K562 (cell line): Measurements from ENCODE around the gene MAST4. TPM values are rescaled to one million over a fixed set of nuclear protein-coding genes. Genes with fewer than 3 reads are reported as not detected.

Experiments used
- ATAC-seq: fragments of 200-7000 bp; cut with Tn5 transposase; 3 replicates; pipeline ENCODE4 v1.9.1; 2020; ENCODE audit warnings: moderate library complexity
- BruUV-seq: library from RNA; stranded (reverse); fragments of 400-500 nt; replicated peaks from 2 replicates; lab custom pipeline; 2021; lab: Mats Ljungman, UMichigan
- CTCF ChIA-PET: fragments of 300-600 bp; formaldehyde crosslinking; extraction: SDS; loops from one replicate; lab custom pipeline; 2021; ENCODE audit warnings: low intra/inter-chr PET ratio; lab: Yijun Ruan, JAX
- POLR2A ChIA-PET: fragments of 300-600, 350-650 bp; sonication (Branson Sonifier 250); formaldehyde crosslinking; extraction: SDS; loops from one replicate; lab custom pipeline; 2021; ENCODE audit warnings: antibody characterized with exemption, inconsistent platforms; lab: Yijun Ruan, JAX
- DNase-seq, 4 experiments: peaks; one replicate each; pipeline versions ENCODE4 v3.0.0 to v3.0.0-alpha.2; 2011 to 2018; ENCODE audit warnings: low spot score in 3 of 4, mixed read lengths in 3 of 4; ENCODE audit errors: extremely low read depth in 1 of 4
- FAIRE-seq: peaks from 2 replicates; lab custom pipeline; 2011; peaks lifted over from hg19 to GRCh38; lab: Jason Lieb, UNC
- H2AFZ ChIP-seq: 2 replicates; pipeline ENCODE4 v1.6.0; 2011; ENCODE audit warnings: low read depth, low read length, control low read depth, inconsistent platforms
- H3K27ac ChIP-seq: fragments of 200-600 bp; 3 replicates; pipeline ENCODE4 v1.8.0; 2011; ENCODE audit warnings: low read depth, mild to moderate bottlenecking, control low read depth, inconsistent platforms, low read length, moderate library complexity, mixed read lengths; ENCODE audit errors: extremely low read depth
- H3K27me3 ChIP-seq, 2 experiments: fragments of 300-600 bp in 1 of 2; 2 replicates in 1 of 2; 3 replicates in 1 of 2; pipeline versions ENCODE4 v1.6.0 to v1.8.0; 2011; ENCODE audit warnings: inconsistent platforms in 2 of 2, low read length in 2 of 2, mild to moderate bottlenecking in 1 of 2, mixed read lengths in 1 of 2, moderate library complexity in 1 of 2; ENCODE audit not compliant: control insufficient read depth in 2 of 2, insufficient read depth in 2 of 2
- H3K36me3 ChIP-seq: fragments of 300-600 bp; 3 replicates; pipeline ENCODE4 v1.8.0; 2011; ENCODE audit warnings: mild to moderate bottlenecking, low read length, inconsistent platforms; ENCODE audit not compliant: control insufficient read depth, insufficient read depth
- H3K4me1 ChIP-seq, 2 experiments: fragments of 200-600 bp in 1 of 2; replicated peaks in 1 of 2; 2 replicates in 1 of 2; 3 replicates in 1 of 2; pipeline versions ENCODE4 v1.5.1 to v1.8.0; 2011; ENCODE audit warnings: inconsistent platforms in 2 of 2, low read length in 2 of 2, mild to moderate bottlenecking in 1 of 2, mixed read lengths in 1 of 2, moderate library complexity in 1 of 2; ENCODE audit not compliant: control insufficient read depth in 2 of 2, insufficient read depth in 2 of 2
- H3K4me2 ChIP-seq: 2 replicates; pipeline ENCODE4 v1.6.1; 2011; ENCODE audit warnings: low read length, control low read depth, inconsistent platforms, mixed read lengths; ENCODE audit not compliant: insufficient read depth
- H3K4me3 ChIP-seq: fragments of 200-600 bp; sonication (generic), shearing (Covaris generic); 2 replicates; pipeline ENCODE4 v1.5.1; 2016; ENCODE audit warnings: control low read depth, inconsistent platforms
- H3K79me2 ChIP-seq: fragments of 200-600 bp; 3 replicates; pipeline ENCODE4 v1.8.0; 2011; ENCODE audit warnings: low read length, inconsistent platforms; ENCODE audit not compliant: control insufficient read depth, insufficient read depth
- H3K9ac ChIP-seq, 2 experiments: 2 replicates each; pipeline versions ENCODE4 v1.6.0 to v1.6.1; 2011; ENCODE audit warnings: low read depth in 2 of 2, low read length in 2 of 2, control low read depth in 1 of 2, inconsistent platforms in 1 of 2, mild to moderate bottlenecking in 1 of 2, mixed read lengths in 1 of 2; ENCODE audit not compliant: insufficient read depth in 1 of 2
- H3K9me1 ChIP-seq: one replicate; pipeline ENCODE4 v1.6.0; 2011; ENCODE audit warnings: inconsistent platforms, mild to moderate bottlenecking, low read length, moderate library complexity; ENCODE audit not compliant: control insufficient read depth, insufficient read depth
- H3K9me3 ChIP-seq: replicated peaks from 2 replicates; pipeline ENCODE4 v1.5.1; 2011; ENCODE audit warnings: low read depth, low read length, inconsistent platforms; ENCODE audit not compliant: control insufficient read depth, insufficient read depth
- H4K20me1 ChIP-seq: replicated peaks from 2 replicates; pipeline ENCODE4 v1.6.1; 2011; ENCODE audit warnings: low read length, inconsistent platforms, mixed read lengths; ENCODE audit not compliant: control insufficient read depth, insufficient read depth
- ARID1B ChIP-seq: fragments of 450-650 bp; IDR thresholded peaks from 2 replicates; pipeline ENCODE4 v1.6.1; 2016; ENCODE audit warnings: antibody characterized with exemption, mild to moderate bottlenecking, inconsistent platforms
- BRD4 ChIP-seq: fragments of 200-600 bp; sonication (generic); IDR thresholded peaks from 2 replicates; pipeline ENCODE4 v1.6.1; 2017; ENCODE audit warnings: inconsistent platforms
- C11orf30 ChIP-seq: fragments of 450-650 bp; IDR thresholded peaks from 2 replicates; pipeline ENCODE4 v1.6.1; 2016; ENCODE audit warnings: low read depth, mild to moderate bottlenecking
- HDAC8 ChIP-seq: fragments of 450-650 bp; IDR thresholded peaks from 2 replicates; pipeline ENCODE4 v1.6.1; 2016; ENCODE audit warnings: mild to moderate bottlenecking, missing genetic modification characterization, moderate library complexity, missing compliant biosample characterization
- HMG20B ChIP-seq: fragments of 250-450 bp; sonication (Bioruptor Pico); IDR thresholded peaks from 2 replicates; pipeline ENCODE4 v1.5.0; 2021; ENCODE audit warnings: mild to moderate bottlenecking
- ILK ChIP-seq: fragments of 450-650 bp; IDR thresholded peaks from 2 replicates; pipeline ENCODE4 v1.6.1; 2016; ENCODE audit warnings: missing genetic modification characterization, low read depth, mild to moderate bottlenecking, missing compliant biosample characterization, moderate library complexity, borderline replicate concordance
- NBN ChIP-seq: fragments of 450-650 bp; IDR thresholded peaks from 2 replicates; pipeline ENCODE4 v1.6.1; 2016; ENCODE audit warnings: low read depth, mild to moderate bottlenecking
- PTTG1 ChIP-seq: fragments of 450-650 bp; IDR thresholded peaks from 2 replicates; pipeline ENCODE4 v1.6.1; 2016; ENCODE audit warnings: low read depth, mild to moderate bottlenecking, missing genetic modification characterization, missing compliant biosample characterization
- RFX5 ChIP-seq: IDR thresholded peaks from 2 replicates; pipeline ENCODE4 v1.6.1; 2011; ENCODE audit warnings: low read depth, mild to moderate bottlenecking, improper control_type of control experiment, low read length
- SUPT5H ChIP-seq: fragments of 450-650 bp; IDR thresholded peaks from 2 replicates; pipeline ENCODE4 v1.6.1; 2016
- THRAP3 ChIP-seq: fragments of 450-650 bp; IDR thresholded peaks from 2 replicates; pipeline ENCODE4 v1.6.1; 2016; ENCODE audit warnings: mild to moderate bottlenecking, inconsistent platforms, borderline replicate concordance
- ZNF274 ChIP-seq: IDR thresholded peaks from 2 replicates; pipeline ENCODE4 v1.6.1; 2011; ENCODE audit warnings: low read depth, mild to moderate bottlenecking, low read length, moderate library complexity, borderline replicate concordance
- ZNF41 ChIP-seq: fragments of 250-450 bp; sonication (Bioruptor Pico); conservative IDR thresholded peaks from 2 replicates; pipeline ENCODE4 v1.4.0; 2020; ENCODE audit warnings: mild to moderate bottlenecking
- WGBS: fragments of 100-300 bp; shearing (Covaris generic); methylation state at CpG from one replicate; pipeline ENCODE4 v1.1.6; 2016; ENCODE audit warnings: low coverage, mixed read lengths; ENCODE audit not compliant: insufficient coverage; ENCODE audit errors: missing lambda C conversion rate; 5-methylcytosine and 5-hydroxymethylcytosine counted together
- in situ Hi-C: fragments of 300-500 bp; cut with MboI; formaldehyde crosslinking; loops from 4 replicates; pipeline ENCODE4 v1.15.0; 2018; ENCODE audit warnings: inconsistent platforms, mixed read lengths
- intact Hi-C: fragments of 100-400 bp; cut with micrococcal nuclease; formaldehyde crosslinking; loops from 2 replicates; pipeline ENCODE4 v1.14.2; 2022
- polyA plus RNA-seq, 8 experiments: library from polyadenylated mRNA; depleted of rRNA in 4 of 8; stranded (reverse) in 5 of 8; unstranded in 3 of 8; fragments of >200 nt; fragmentation: Nextera tagmentation in 2 of 8; fragmentation: Illumina TruSeq in 1 of 8; extraction: Ambion mirVana in 2 of 8; extraction: Trizol in 1 of 8; gene quantifications; 2 replicates each; pipeline versions ENCODE4 v1.2.1 to v1.2.3, GENCODE V29; 2011 to 2014; ENCODE audit warnings: inconsistent platforms in 1 of 8, missing spikeins in 1 of 8
- total RNA-seq, 7 experiments: library from RNA; depleted of rRNA in 6 of 7; stranded (reverse); fragments of >200 nt in 6 of 7; fragmentation: Illumina TruSeq in 2 of 7; extraction: Trizol in 2 of 7; gene quantifications; 2 replicates each; pipeline versions ENCODE4 v1.2.1 to v1.2.3, GENCODE V29; 2011 to 2021; ENCODE audit warnings: low replicate concordance in 1 of 7
- TF ChIP-seq, protein P1 (sequence below): fragments of 200-800 bp; sonication (Bioruptor generic); IDR thresholded peaks from 2 replicates; pipeline ENCODE4 v1.6.1; 2017; ENCODE audit warnings: missing genetic modification characterization, missing compliant biosample characterization

The MAST4 gene
- total and polyA plus RNA-seq, 9 of the 15 experiments (the other 6 are each of a cell fraction or from before 2014, with no cell fraction given), result 0.88 to 10.1 (median 5.2) TPM

DNA sequence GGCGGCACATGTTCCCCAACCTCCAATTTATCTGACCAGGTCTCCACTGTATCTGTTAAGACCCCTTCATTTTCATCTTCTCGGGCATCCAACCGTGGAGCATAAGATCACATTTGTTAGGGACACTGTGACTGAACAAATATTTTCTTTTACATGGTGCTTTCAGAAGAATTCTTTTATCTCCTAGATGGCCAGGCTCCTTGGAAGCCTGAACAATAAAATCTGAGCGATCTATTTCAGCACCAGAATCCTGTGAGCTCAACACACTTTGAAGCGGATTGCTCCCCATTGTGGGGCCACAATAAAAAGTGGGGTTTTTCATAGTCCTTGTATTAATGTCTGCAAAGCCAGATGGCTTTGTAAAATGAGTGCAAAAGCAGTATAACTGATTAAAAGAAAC lies 326.7 kb downstream of the MAST4 start:
- in situ Hi-C loops, result no loop called here
- Histone ChIP-seq H3K9ac (no peak overlapping the region), H4K20me1 (no peaks in the 10 kb centered on the region), H3K9me1 (no peaks in the 10 kb centered on the region), H2AFZ (no peak overlapping the region)
- POLR2A ChIA-PET, result no interaction called here
- DNase-seq, result no peak
- FAIRE-seq, result no peak
- no peak for TF ChIP-seq HMG20B (CRISPR knock-in tag)
- TF ChIP-seq ZNF41 (CRISPR knock-in tag), result no peak
- no peak for TF ChIP-seq THRAP3
- TF ChIP-seq ZNF274, result no peak
- TF ChIP-seq ARID1B, result no peak
- no peak for TF ChIP-seq C11orf30
- no peak for TF ChIP-seq SUPT5H
- TF ChIP-seq ILK (tag), result no peak
- TF ChIP-seq, protein P1, sequence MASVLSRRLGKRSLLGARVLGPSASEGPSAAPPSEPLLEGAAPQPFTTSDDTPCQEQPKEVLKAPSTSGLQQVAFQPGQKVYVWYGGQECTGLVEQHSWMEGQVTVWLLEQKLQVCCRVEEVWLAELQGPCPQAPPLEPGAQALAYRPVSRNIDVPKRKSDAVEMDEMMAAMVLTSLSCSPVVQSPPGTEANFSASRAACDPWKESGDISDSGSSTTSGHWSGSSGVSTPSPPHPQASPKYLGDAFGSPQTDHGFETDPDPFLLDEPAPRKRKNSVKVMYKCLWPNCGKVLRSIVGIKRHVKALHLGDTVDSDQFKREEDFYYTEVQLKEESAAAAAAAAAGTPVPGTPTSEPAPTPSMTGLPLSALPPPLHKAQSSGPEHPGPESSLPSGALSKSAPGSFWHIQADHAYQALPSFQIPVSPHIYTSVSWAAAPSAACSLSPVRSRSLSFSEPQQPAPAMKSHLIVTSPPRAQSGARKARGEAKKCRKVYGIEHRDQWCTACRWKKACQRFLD (CRISPR knock-in tag), result no peak
- no peak for TF ChIP-seq RFX5
- TF ChIP-seq HDAC8 (tag), result no peak
- TF ChIP-seq PTTG1 (tag), result no peak
- no peak for TF ChIP-seq NBN
- no peak for TF ChIP-seq BRD4
- TF ChIP-seq, all 486 proteins: peak for 0
- no peak for ATAC-seq
- Histone ChIP-seq H3K27me3 (peaks cover 0 to 7% of the 10 kb centered on the region in 2 experiments; a peak in 3 of 5 replicates), H3K4me3 (no peak overlapping the region), H3K4me1 (no peaks in the 10 kb centered on the region), H3K9me3 (no peaks in the 10 kb centered on the region), H3K27ac (no peak overlapping the region), H3K79me2 (no peaks in the 10 kb centered on the region), H3K4me2 (no peak overlapping the region), H3K36me3 (no peaks in the 10 kb centered on the region)
- CTCF ChIA-PET, result no interaction called here
- no TSS peak for BruUV-seq
- WGBS, result 0% methylated on average over 5 of the region's 5 CpGs
- intact Hi-C loops, result no loop called here
